ENCODE data around the gene PTGDS.

PTGDS gene

GRCh38 chr9:136939431-136939995 is 37.8 kb upstream of the PTGDS start:
- H3K14ac ChIP-seq (ENCODE audit: low read length in 2 of 2): no peak overlapping the region
- H4K8ac ChIP-seq (ENCODE audit: low read length): peak overlapping the region; percentile 19
- H3K23ac ChIP-seq (ENCODE audit: low read length in 2 of 2): no peak overlapping the region
- no peak overlapping the region for H2BK15ac ChIP-seq (ENCODE audit: low read depth, poor library complexity, severe bottlenecking)
- no peaks in the 10 kb centered on the region for H3K9me3 ChIP-seq (ENCODE audit: control insufficient read depth, low read length)
- H3K4me3 ChIP-seq (ENCODE audit: insufficient read depth in 1 of 2, low read depth in 1 of 2, low read length in 2 of 2): no peak overlapping the region
- no peak overlapping the region for H2BK120ac ChIP-seq (ENCODE audit: low read depth, low read length)
- H2BK5ac ChIP-seq (ENCODE audit: low read depth, low read length, poor library complexity, severe bottlenecking): no peak overlapping the region
- H2AFZ ChIP-seq (ENCODE audit: low read depth, low read length): no peak overlapping the region
- peaks cover 41 to 59% of the 10 kb centered on the region in 2 experiments for H3K36me3 ChIP-seq (ENCODE audit: control insufficient read depth in 1 of 2, insufficient read depth in 2 of 2, low read depth in 1 of 2, low read length in 2 of 2)
- H3K27me3 ChIP-seq (ENCODE audit: control insufficient read depth in 1 of 2, insufficient read depth in 1 of 2, low read length in 2 of 2): no peaks in the 10 kb centered on the region
- no peak overlapping the region for H3K4me2 ChIP-seq (ENCODE audit: low read length, poor library complexity, severe bottlenecking)
- H3K27ac ChIP-seq (ENCODE audit: low read length, poor library complexity, severe bottlenecking): no peak overlapping the region
- no peak overlapping the region for H3K4ac ChIP-seq (ENCODE audit: low read depth in 1 of 2, low read length in 2 of 2)
- H2AK5ac ChIP-seq (ENCODE audit: low read length, severe bottlenecking): no peak overlapping the region
- peaks cover 35% of the 10 kb centered on the region for H3K79me1 ChIP-seq (replicated peaks; ENCODE audit: low read length, poor library complexity, severe bottlenecking)
- 97% methylated on average over 28 of the region's 28 CpGs for WGBS
- H3K4me1 ChIP-seq (ENCODE audit: control insufficient read depth, insufficient read depth, low read depth, low read length): peaks cover 19% of the 10 kb centered on the region
- H3K18ac ChIP-seq (ENCODE audit: low read depth in 1 of 2, low read length in 2 of 2): no peak overlapping the region
- no peak overlapping the region for H4K91ac ChIP-seq (ENCODE audit: low read length)
- peak overlapping the region in 1 of 2 experiments; percentile 23 for H2BK12ac ChIP-seq (ENCODE audit: low read length in 2 of 2)
- DNase-seq: no peak
- no peak overlapping the region for H3K9ac ChIP-seq (ENCODE audit: low read length)

DNA sequence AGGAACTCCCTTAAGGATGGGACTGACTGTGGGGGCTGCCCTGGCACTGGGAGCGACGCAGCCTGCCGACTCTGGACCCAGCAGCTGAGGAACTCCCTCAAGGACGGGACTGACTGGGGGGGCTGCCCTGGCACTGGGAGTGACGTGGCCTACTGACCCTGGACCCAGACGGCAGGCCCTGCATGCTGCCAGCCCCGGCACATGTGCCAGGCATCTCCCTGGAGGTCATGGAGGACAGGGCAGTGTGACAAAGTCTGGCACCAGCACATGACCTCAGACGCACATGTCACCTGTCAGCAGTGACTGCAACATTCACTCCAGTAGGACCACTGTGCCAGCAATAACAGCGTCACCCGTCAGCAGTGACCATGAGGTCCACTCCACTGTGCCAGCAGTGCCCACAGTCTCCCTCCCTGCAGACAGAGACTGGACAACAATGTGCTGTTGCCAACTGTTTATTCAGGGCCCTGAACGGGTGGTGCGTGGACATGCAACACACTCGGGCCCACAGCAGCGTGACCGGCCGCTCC is 37.2 kb upstream of the PTGDS start:
- H3K79me1 ChIP-seq (replicated peaks; ENCODE audit: low read length, poor library complexity, severe bottlenecking): peaks cover 35% of the 10 kb centered on the region
- H2BK12ac ChIP-seq (ENCODE audit: low read length in 2 of 2): no peak overlapping the region
- WGBS: 94% methylated on average over 16 of the region's 16 CpGs
- no peak for DNase-seq
- H3K14ac ChIP-seq (ENCODE audit: low read length in 2 of 2): no peak overlapping the region
- no peak overlapping the region for H2BK5ac ChIP-seq (ENCODE audit: low read depth, low read length, poor library complexity, severe bottlenecking)
- no peak overlapping the region for H2BK15ac ChIP-seq (ENCODE audit: low read depth, poor library complexity, severe bottlenecking)
- no peak overlapping the region for H2AK5ac ChIP-seq (ENCODE audit: low read length, severe bottlenecking)
- H3K4me3 ChIP-seq (ENCODE audit: insufficient read depth in 1 of 2, low read depth in 1 of 2, low read length in 2 of 2): peak overlapping the region in 1 of 2 experiments; percentile 26
- H3K27ac ChIP-seq (ENCODE audit: low read length, poor library complexity, severe bottlenecking): no peak overlapping the region
- no peak overlapping the region for H4K91ac ChIP-seq (ENCODE audit: low read length)
- H4K8ac ChIP-seq (ENCODE audit: low read length): no peak overlapping the region
- no peak overlapping the region for H3K4ac ChIP-seq (ENCODE audit: low read depth in 1 of 2, low read length in 2 of 2)
- H3K36me3 ChIP-seq (ENCODE audit: control insufficient read depth in 1 of 2, insufficient read depth in 2 of 2, low read depth in 1 of 2, low read length in 2 of 2): peaks cover 41 to 59% of the 10 kb centered on the region in 2 experiments
- H2BK120ac ChIP-seq (ENCODE audit: low read depth, low read length): no peak overlapping the region
- no peak overlapping the region for H3K4me2 ChIP-seq (ENCODE audit: low read length, poor library complexity, severe bottlenecking)
- H3K18ac ChIP-seq (ENCODE audit: low read depth in 1 of 2, low read length in 2 of 2): no peak overlapping the region
- H3K23ac ChIP-seq (ENCODE audit: low read length in 2 of 2): no peak overlapping the region
- peaks cover 23% of the 10 kb centered on the region for H3K4me1 ChIP-seq (ENCODE audit: control insufficient read depth, insufficient read depth, low read depth, low read length)
- H2AFZ ChIP-seq (ENCODE audit: low read depth, low read length): no peak overlapping the region
- no peaks in the 10 kb centered on the region for H3K9me3 ChIP-seq (ENCODE audit: control insufficient read depth, low read length)
- H3K27me3 ChIP-seq (ENCODE audit: control insufficient read depth in 1 of 2, insufficient read depth in 1 of 2, low read length in 2 of 2): no peaks in the 10 kb centered on the region
- H3K9ac ChIP-seq (ENCODE audit: low read length): no peak overlapping the region

DNA sequence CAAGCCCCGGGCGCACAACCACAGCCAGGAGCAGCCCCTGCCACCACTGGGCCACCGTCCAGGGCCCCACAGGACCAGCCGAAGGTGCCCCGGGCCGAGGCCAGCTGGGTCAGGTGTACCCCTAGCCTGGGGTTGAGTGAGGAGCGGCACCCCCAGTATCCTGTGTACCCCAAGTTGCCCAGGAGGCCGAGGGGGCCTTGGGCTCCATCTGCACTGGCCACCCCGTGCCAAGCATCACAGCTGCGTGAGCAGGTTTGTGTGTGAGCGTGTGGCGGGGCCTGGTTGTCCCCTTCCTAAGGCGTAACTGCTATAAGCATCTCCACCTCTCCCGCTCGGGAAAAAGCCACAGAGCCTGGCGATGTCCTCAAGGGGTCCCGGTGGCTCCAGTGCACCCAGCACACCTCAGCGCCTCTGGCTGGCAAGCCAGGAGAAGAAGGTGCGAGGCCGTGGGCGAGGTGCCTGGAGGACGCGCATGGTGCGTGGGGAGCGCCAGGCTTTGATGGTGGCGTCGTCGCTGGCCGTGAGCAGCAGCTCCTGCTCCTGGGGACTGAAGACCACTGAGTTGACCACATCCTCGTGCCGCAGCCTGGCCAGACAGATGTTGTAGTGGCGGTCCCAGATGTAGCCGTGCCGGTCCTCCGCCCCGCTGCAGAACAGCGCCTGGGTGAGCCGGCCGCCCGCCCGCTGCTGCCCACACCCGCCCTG is 36.6 kb upstream of the PTGDS start:
- no peak overlapping the region for H2AFZ ChIP-seq (ENCODE audit: low read depth, low read length)
- WGBS: 96% methylated on average over 42 of the region's 42 CpGs

More for the DNA sequence above, 36.6 kb upstream of the PTGDS start:
- no peaks in the 10 kb centered on the region for H3K9me3 ChIP-seq (ENCODE audit: control insufficient read depth, low read length)
- H2BK120ac ChIP-seq (ENCODE audit: low read depth, low read length): no peak overlapping the region
- no peak overlapping the region for H4K91ac ChIP-seq (ENCODE audit: low read length)
- H3K27ac ChIP-seq (ENCODE audit: low read length, poor library complexity, severe bottlenecking): no peak overlapping the region
- H2BK12ac ChIP-seq (ENCODE audit: low read length in 2 of 2): peak overlapping the region in 1 of 2 experiments; percentile 19
- H3K14ac ChIP-seq (ENCODE audit: low read length in 2 of 2): no peak overlapping the region
- no peak overlapping the region for H3K23ac ChIP-seq (ENCODE audit: low read length in 2 of 2)
- peak overlapping the region in 1 of 2 experiments; percentile 32 for H3K4me3 ChIP-seq (ENCODE audit: insufficient read depth in 1 of 2, low read depth in 1 of 2, low read length in 2 of 2)
- H3K4me2 ChIP-seq (ENCODE audit: low read length, poor library complexity, severe bottlenecking): no peak overlapping the region
- no peak for DNase-seq
- H2BK5ac ChIP-seq (ENCODE audit: low read depth, low read length, poor library complexity, severe bottlenecking): no peak overlapping the region
- peak overlapping the region; percentile 57 for H4K8ac ChIP-seq (ENCODE audit: low read length)
- H2BK15ac ChIP-seq (ENCODE audit: low read depth, poor library complexity, severe bottlenecking): peak overlapping the region; percentile 16
- H3K27me3 ChIP-seq (ENCODE audit: control insufficient read depth in 1 of 2, insufficient read depth in 1 of 2, low read length in 2 of 2): no peaks in the 10 kb centered on the region
- H3K9ac ChIP-seq (ENCODE audit: low read length): no peak overlapping the region
- peaks cover 41 to 59% of the 10 kb centered on the region in 2 experiments for H3K36me3 ChIP-seq (ENCODE audit: control insufficient read depth in 1 of 2, insufficient read depth in 2 of 2, low read depth in 1 of 2, low read length in 2 of 2)
- no peak overlapping the region for H3K18ac ChIP-seq (ENCODE audit: low read depth in 1 of 2, low read length in 2 of 2)
- peaks cover 23% of the 10 kb centered on the region for H3K4me1 ChIP-seq (ENCODE audit: control insufficient read depth, insufficient read depth, low read depth, low read length)
- no peak overlapping the region for H3K4ac ChIP-seq (ENCODE audit: low read depth in 1 of 2, low read length in 2 of 2)
- no peak overlapping the region for H2AK5ac ChIP-seq (ENCODE audit: low read length, severe bottlenecking)
- H3K79me1 ChIP-seq (replicated peaks; ENCODE audit: low read length, poor library complexity, severe bottlenecking): peaks cover 34% of the 10 kb centered on the region

Data from mesenchymal stem cell (in vitro differentiated cells and primary cell).